Karpas-422 (cell line): Measurements from ENCODE around the gene PCNX3. TPM values are rescaled to one million over a fixed set of nuclear protein-coding genes. Genes with fewer than 3 reads are reported as not detected.
"Not testable (repeated sequence)": the region's sequence is repeated elsewhere in the genome, so short reads cannot be mapped to it uniquely, and the experiment has no call there.

Experiments used
- DNase-seq: peaks from one replicate; pipeline ENCODE4 v3.0.0-alpha.2; 2015
- H2AFZ ChIP-seq: fragments of 200-600 bp; sonication (generic); 2 replicates; pipeline ENCODE4 v1.6.1; 2014; ENCODE audit warnings: antibody characterized with exemption, low read length, mixed read lengths
- H3K27ac ChIP-seq: fragments of 200-600 bp; sonication (generic); 2 replicates; pipeline ENCODE4 v1.5.1; 2014; ENCODE audit warnings: mild to moderate bottlenecking, low read length, moderate library complexity
- H3K27me3 ChIP-seq: fragments of 200-600 bp; sonication (generic); 2 replicates; pipeline ENCODE4 v1.6.1; 2014; ENCODE audit warnings: low read length, mixed read lengths
- H3K36me3 ChIP-seq: fragments of 200-600 bp; sonication (generic); 2 replicates; pipeline ENCODE4 v1.6.1; 2014; ENCODE audit warnings: low read length, mixed read lengths; ENCODE audit not compliant: insufficient read depth
- H3K4me1 ChIP-seq: fragments of 200-600 bp; sonication (generic); 2 replicates; pipeline ENCODE4 v1.6.1; 2014; ENCODE audit warnings: mild to moderate bottlenecking, low read length, mixed read lengths
- H3K4me2 ChIP-seq: fragments of 200-600 bp; sonication (generic); 2 replicates; pipeline ENCODE4 v1.6.1; 2014; ENCODE audit warnings: low read length, low read depth, mild to moderate bottlenecking; ENCODE audit not compliant: poor library complexity, severe bottlenecking
- H3K4me3 ChIP-seq: fragments of 200-600 bp; sonication (generic); 2 replicates; pipeline ENCODE4 v1.5.1; 2014; ENCODE audit warnings: mild to moderate bottlenecking, antibody characterized with exemption, low read length, mixed read lengths
- H3K79me2 ChIP-seq: fragments of 200-600 bp; sonication (generic); 2 replicates; pipeline ENCODE4 v1.6.1; 2014; ENCODE audit warnings: mild to moderate bottlenecking, low read length, mixed read lengths
- H3K9ac ChIP-seq: fragments of 200-600 bp; sonication (generic); 2 replicates; pipeline ENCODE4 v1.6.0; 2014; ENCODE audit warnings: low read length
- H3K9me2 ChIP-seq: fragments of 200-600 bp; sonication (generic), shearing (Covaris generic); replicated peaks from 2 replicates; pipeline ENCODE4 v1.6.0; 2014; ENCODE audit warnings: mild to moderate bottlenecking, low read length, moderate library complexity; ENCODE audit not compliant: insufficient read depth
- H3K9me3 ChIP-seq: fragments of 300-700, 200-600 bp; sonication (generic); 2 replicates; pipeline ENCODE4 v1.6.1; 2014; ENCODE audit warnings: low read length, mixed read lengths
- H4K20me1 ChIP-seq: fragments of 200-600 bp; sonication (generic); 2 replicates; pipeline ENCODE4 v1.6.1; 2014; ENCODE audit warnings: mild to moderate bottlenecking, antibody characterized with exemption, low read length, low read depth; ENCODE audit not compliant: insufficient read depth
- total RNA-seq: library from RNA; depleted of rRNA; stranded (reverse); fragments of >200 nt; shearing (Covaris generic); gene quantifications from 2 replicates; pipeline ENCODE4 v1.2.3, GENCODE V29; 2014; ENCODE audit warnings: low replicate concordance

Gene PCNX3
- total RNA-seq, 1 experiment from 2014 or later, result 20.4 TPM

GRCh38 chr11:65660038-65660437 lies 44.5 kb downstream of the PCNX3 start:
- no peak for DNase-seq
- peaks cover 33% of the 10 kb centered on the region for H3K36me3 ChIP-seq
- no peak overlapping the region for H3K27ac ChIP-seq
- no peaks in the 10 kb centered on the region for H3K9me3 ChIP-seq
- H3K9me2 ChIP-seq, result no peaks in the 10 kb centered on the region
- no peaks in the 10 kb centered on the region for H3K27me3 ChIP-seq
- H3K9ac ChIP-seq, result no peak overlapping the region
- no peak overlapping the region for H3K4me3 ChIP-seq
- H3K4me2 ChIP-seq, result no peak overlapping the region
- peaks cover 20% of the 10 kb centered on the region for H4K20me1 ChIP-seq
- peaks cover 18% of the 10 kb centered on the region for H3K4me1 ChIP-seq
- H3K79me2 ChIP-seq, result peaks cover 22% of the 10 kb centered on the region
- no peak overlapping the region for H2AFZ ChIP-seq

- not testable (repeated sequence) for H3K27me3 ChIP-seq, H3K9me2 ChIP-seq, H3K9me3 ChIP-seq, H2AFZ ChIP-seq, H3K27ac ChIP-seq, DNase-seq
- peak overlapping the region; percentile 99 for H3K9ac ChIP-seq
- H4K20me1 ChIP-seq, result peaks cover 20% of the 10 kb centered on the region
- H3K4me3 ChIP-seq, result peak overlapping the region; percentile 100; the same call in 1 of the 2 replicates
- H3K79me2 ChIP-seq, result peaks cover 22% of the 10 kb centered on the region
- H3K4me1 ChIP-seq, result peaks cover 18% of the 10 kb centered on the region
- peaks cover 33% of the 10 kb centered on the region for H3K36me3 ChIP-seq
- H3K4me2 ChIP-seq, result peak overlapping the region; percentile 92
These were observed 45.3 kb downstream of the PCNX3 start for GRCh38 chr11:65660908-65661307.

- Histone ChIP-seq H3K27me3 (no peaks in the 10 kb centered on the region), H3K36me3 (peaks cover 30% of the 10 kb centered on the region), H3K79me2 (peaks cover 22% of the 10 kb centered on the region), H2AFZ (no peak overlapping the region), H3K27ac (peak overlapping the region; percentile 58), H3K4me2 (peak overlapping the region; percentile 92), H3K4me1 (peaks cover 18% of the 10 kb centered on the region), H3K9me3 (no peaks in the 10 kb centered on the region), H3K9ac (peak overlapping the region; percentile 99), H3K9me2 (no peaks in the 10 kb centered on the region), H4K20me1 (peaks cover 20% of the 10 kb centered on the region), H3K4me3 (peak overlapping the region; percentile 100)
- no peak for DNase-seq
These were observed 46.1 kb downstream of the PCNX3 start for GRCh38 chr11:65661599-65662246.

- Histone ChIP-seq H4K20me1 (peaks cover 20% of the 10 kb centered on the region), H3K4me2 (peak overlapping the region; percentile 92), H2AFZ (no peak overlapping the region), H3K9me2 (no peaks in the 10 kb centered on the region), H3K27ac (peak overlapping the region; percentile 58), H3K9me3 (no peaks in the 10 kb centered on the region), H3K4me3 (peak overlapping the region; percentile 100), H3K36me3 (peaks cover 26% of the 10 kb centered on the region), H3K4me1 (peaks cover 18% of the 10 kb centered on the region), H3K9ac (peak overlapping the region; percentile 99), H3K79me2 (peaks cover 22% of the 10 kb centered on the region), H3K27me3 (no peaks in the 10 kb centered on the region)
- no peak for DNase-seq
These were observed 46.7 kb downstream of the PCNX3 start for GRCh38 chr11:65662247-65662798.

GRCh38 chr11:65662799-65663638 lies 47.4 kb downstream of the PCNX3 start, which contains the start of gene RELA:
Gene RELA, minus strand, starts transcription at chr11:65662916. Its CDS starts 84 bp downstream, at chr11:65662832.
- peak; percentile 97 for DNase-seq
- Histone ChIP-seq H3K4me2 (peak within 1 kb of the TSS; percentile 96), H3K4me3 (peak within 1 kb of the TSS; percentile 100), H3K9ac (peak within 1 kb of the TSS; percentile 99), H4K20me1 (peaks cover 20% of the 10 kb centered on the region), H3K27ac (peak within 1 kb of the TSS; percentile 87), H3K9me2 (no peaks in the 10 kb centered on the region), H3K27me3 (no peaks in the 10 kb centered on the region), H3K36me3 (peaks cover 21% of the 10 kb centered on the region), H3K79me2 (peaks cover 22% of the 10 kb centered on the region), H3K4me1 (peaks cover 18% of the 10 kb centered on the region), H2AFZ (peak within 1 kb of the TSS; percentile 89), H3K9me3 (no peaks in the 10 kb centered on the region)

- DNase-seq, result peak; percentile 63
- Histone ChIP-seq H3K9ac (peak overlapping the region; percentile 93), H3K4me2 (peak overlapping the region; percentile 96), H3K9me3 (no peaks in the 10 kb centered on the region), H3K27ac (peak overlapping the region; percentile 87), H3K27me3 (no peaks in the 10 kb centered on the region), H4K20me1 (peaks cover 19% of the 10 kb centered on the region), H3K79me2 (peaks cover 22% of the 10 kb centered on the region), H3K9me2 (no peaks in the 10 kb centered on the region), H2AFZ (peak overlapping the region; percentile 89), H3K36me3 (peaks cover 18% of the 10 kb centered on the region), H3K4me3 (peak overlapping the region; percentile 100), H3K4me1 (peaks cover 18% of the 10 kb centered on the region)
These were observed 48.1 kb downstream of the PCNX3 start for GRCh38 chr11:65663639-65664200.

- no peak for DNase-seq
- Histone ChIP-seq H4K20me1 (no peaks in the 10 kb centered on the region), H2AFZ (no peak overlapping the region), H3K4me3 (no peak overlapping the region), H3K27me3 (no peaks in the 10 kb centered on the region), H3K36me3 (no peaks in the 10 kb centered on the region), H3K4me1 (no peaks in the 10 kb centered on the region), H3K9ac (no peak overlapping the region), H3K79me2 (no peaks in the 10 kb centered on the region), H3K4me2 (no peak overlapping the region), H3K9me3 (no peaks in the 10 kb centered on the region), H3K27ac (no peak overlapping the region), H3K9me2 (no peaks in the 10 kb centered on the region)
These were observed 56.7 kb downstream of the PCNX3 start for GRCh38 chr11:65672180-65672860.
